Measurements from ENCODE around the gene CHCHD3.

GRCh38 chr7:132861424-132861823 lies 220.5 kb downstream of the CHCHD3 start:
- TF ChIP-seq POLR2A (IDR thresholded peaks at IDR 0.05): no peak
- TF ChIP-seq CTCF (IDR thresholded peaks at IDR 0.05): no peak

Data from breast epithelium (tissue), 3 donors.